A549 (cell line): ENCODE data around the gene PIP4K2A.

Experiments
- BHLHE40 ChIP-seq: IDR thresholded peaks from 2 replicates; pipeline ENCODE4 v1.6.1; 2012; ENCODE audit warnings: low read depth, low read length, inconsistent platforms
- CBX8 ChIP-seq: fragments of 200-600 bp; sonication (generic); IDR thresholded peaks from 2 replicates; pipeline ENCODE4 v1.6.1; 2016
- CTCF ChIP-seq: fragments of >200 bp; sonication (Bioruptor Twin); formaldehyde crosslinking; IDR thresholded peaks from 3 replicates; pipeline ENCODE4 v1.5.1; 2016
- ESRRA ChIP-seq: fragments of 150-350 bp; IDR thresholded peaks from 2 replicates; pipeline ENCODE4 v1.6.1; 2014; ENCODE audit warnings: mild to moderate bottlenecking, low read length, borderline replicate concordance
- JUN ChIP-seq, 2 experiments: fragments of >200 bp; sonication (Bioruptor Twin); formaldehyde crosslinking; IDR thresholded peaks; 2 replicates in 1 of 2; 3 replicates in 1 of 2; pipeline ENCODE4 v1.6.1; 2016 to 2017
- MAX ChIP-seq: IDR thresholded peaks from 2 replicates; pipeline ENCODE4 v1.6.1; 2012
- PHF8 ChIP-seq: fragments of 200-600 bp; sonication (generic); IDR thresholded peaks from 2 replicates; pipeline ENCODE4 v1.6.1; 2016; ENCODE audit warnings: low read depth, mild to moderate bottlenecking, antibody characterized with exemption, moderate library complexity, borderline replicate concordance
- POLR2A ChIP-seq: IDR thresholded peaks from 2 replicates; pipeline ENCODE4 v1.6.1; 2012; ENCODE audit warnings: mild to moderate bottlenecking, low read length
- RAD21 ChIP-seq, 2 experiments: fragments of >200 bp in 1 of 2; sonication (Bioruptor Twin) in 1 of 2; formaldehyde crosslinking in 1 of 2; IDR thresholded peaks in 1 of 2; conservative IDR thresholded peaks in 1 of 2; 2 replicates in 1 of 2; 3 replicates in 1 of 2; pipeline ENCODE4 v1.6.1; 2012 to 2018; ENCODE audit warnings: inconsistent platforms in 1 of 2
- SMC3 ChIP-seq: fragments of >200 bp; sonication (Bioruptor Twin); formaldehyde crosslinking; IDR thresholded peaks from 3 replicates; pipeline ENCODE4 v1.6.1; 2018; ENCODE audit warnings: inconsistent platforms
- TP53 ChIP-seq: fragments of 250-450 bp; sonication (Bioruptor Pico); IDR thresholded peaks from 2 replicates; pipeline ENCODE4 v1.5.0; 2021; ENCODE audit warnings: mild to moderate bottlenecking, moderate library complexity
- ZC3H11A ChIP-seq: fragments of 450-650 bp; IDR thresholded peaks from 2 replicates; pipeline ENCODE4 v1.6.1; 2014; ENCODE audit warnings: antibody characterized with exemption, mild to moderate bottlenecking
- TF ChIP-seq, protein P1 (sequence below): fragments of 450-650 bp; IDR thresholded peaks from 2 replicates; pipeline ENCODE4 v1.6.1; 2014; ENCODE audit warnings: antibody characterized with exemption

DNA sequence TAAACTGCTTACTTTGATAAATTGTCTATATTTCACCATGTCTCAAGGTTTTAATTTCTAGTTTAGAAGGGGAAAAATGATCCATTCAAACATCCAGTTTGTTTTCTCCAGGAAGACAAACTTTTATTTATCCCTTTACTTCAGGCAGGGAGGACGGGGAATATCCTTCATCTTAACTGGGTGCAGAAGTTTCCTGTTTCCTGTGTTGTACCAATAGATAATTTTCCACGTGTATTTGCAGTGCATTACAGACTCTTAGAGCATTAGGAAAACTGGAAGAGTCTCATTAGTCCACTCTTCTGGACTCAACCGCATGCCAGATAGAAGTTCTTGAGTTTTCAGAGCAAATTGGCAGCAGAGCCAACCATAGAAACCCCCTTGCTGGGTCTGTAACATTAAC is 39.4 kb upstream of the PIP4K2A start:
- TF ChIP-seq, protein P1, sequence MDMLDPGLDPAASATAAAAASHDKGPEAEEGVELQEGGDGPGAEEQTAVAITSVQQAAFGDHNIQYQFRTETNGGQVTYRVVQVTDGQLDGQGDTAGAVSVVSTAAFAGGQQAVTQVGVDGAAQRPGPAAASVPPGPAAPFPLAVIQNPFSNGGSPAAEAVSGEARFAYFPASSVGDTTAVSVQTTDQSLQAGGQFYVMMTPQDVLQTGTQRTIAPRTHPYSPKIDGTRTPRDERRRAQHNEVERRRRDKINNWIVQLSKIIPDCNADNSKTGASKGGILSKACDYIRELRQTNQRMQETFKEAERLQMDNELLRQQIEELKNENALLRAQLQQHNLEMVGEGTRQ = no peak
- TF ChIP-seq CTCF (no peak), JUN (IDR thresholded peaks at IDR 0.05) (no peak), TP53 (CRISPR knock-in tag) (no peak), BHLHE40 (no peak), MAX (no peak), SMC3 (no peak), RAD21 (conservative IDR thresholded peaks at IDR 0.05 in 1 of 2, IDR thresholded peaks at IDR 0.05 in 1 of 2) (no peak), POLR2A (no peak), PHF8 (no peak), CBX8 (no peak), ESRRA (no peak), ZC3H11A (no peak)
